SJSA1 (cell line): Measurements from ENCODE around the gene GRIN2C. TPM values are rescaled to one million over a fixed set of nuclear protein-coding genes. Genes with fewer than 3 reads are reported as not detected.
A peak's percentile ranks its signal among the peaks of the same experiment; 100 is the strongest.

ENCODE experiments used
- DNase-seq, 2 experiments: peaks; one replicate each; pipeline ENCODE4 v3.0.0-alpha.2; 2015 to 2020; ENCODE audit warnings: low spot score in 2 of 2, low read depth in 1 of 2
- H3K27ac ChIP-seq: fragments of 250-450 bp; sonication (Bioruptor Pico); 2 replicates; pipeline ENCODE4 v1.5.1; 2020; ENCODE audit warnings: mild to moderate bottlenecking, moderate library complexity
- H3K27me3 ChIP-seq: fragments of 250-450 bp; sonication (Bioruptor Pico); replicated peaks from 2 replicates; pipeline ENCODE4 v1.5.1; 2020; ENCODE audit warnings: mild to moderate bottlenecking, moderate library complexity
- H3K36me3 ChIP-seq: fragments of 250-450 bp; sonication (Bioruptor Pico); 2 replicates; pipeline ENCODE4 v1.5.1; 2020; ENCODE audit warnings: mild to moderate bottlenecking
- H3K4me1 ChIP-seq: fragments of 250-450 bp; sonication (Bioruptor Pico); replicated peaks from 2 replicates; pipeline ENCODE4 v1.6.1; 2021; ENCODE audit warnings: mild to moderate bottlenecking
- H3K4me3 ChIP-seq: fragments of 250-450 bp; sonication (Bioruptor Pico); 2 replicates; pipeline ENCODE4 v1.5.1; 2020; ENCODE audit warnings: mild to moderate bottlenecking
- H3K9me3 ChIP-seq: fragments of 250-450 bp; sonication (Bioruptor Pico); replicated peaks from 2 replicates; pipeline ENCODE4 v1.5.1; 2020; ENCODE audit warnings: mild to moderate bottlenecking
- total RNA-seq: library from RNA; depleted of rRNA; stranded (reverse); fragments of >200 nt; shearing (Covaris generic); gene quantifications from 2 replicates; pipeline ENCODE4 v1.2.3, GENCODE V29; 2014

The GRIN2C gene
- total RNA-seq, 1 experiment from 2014 or later, result not detected

DNA sequence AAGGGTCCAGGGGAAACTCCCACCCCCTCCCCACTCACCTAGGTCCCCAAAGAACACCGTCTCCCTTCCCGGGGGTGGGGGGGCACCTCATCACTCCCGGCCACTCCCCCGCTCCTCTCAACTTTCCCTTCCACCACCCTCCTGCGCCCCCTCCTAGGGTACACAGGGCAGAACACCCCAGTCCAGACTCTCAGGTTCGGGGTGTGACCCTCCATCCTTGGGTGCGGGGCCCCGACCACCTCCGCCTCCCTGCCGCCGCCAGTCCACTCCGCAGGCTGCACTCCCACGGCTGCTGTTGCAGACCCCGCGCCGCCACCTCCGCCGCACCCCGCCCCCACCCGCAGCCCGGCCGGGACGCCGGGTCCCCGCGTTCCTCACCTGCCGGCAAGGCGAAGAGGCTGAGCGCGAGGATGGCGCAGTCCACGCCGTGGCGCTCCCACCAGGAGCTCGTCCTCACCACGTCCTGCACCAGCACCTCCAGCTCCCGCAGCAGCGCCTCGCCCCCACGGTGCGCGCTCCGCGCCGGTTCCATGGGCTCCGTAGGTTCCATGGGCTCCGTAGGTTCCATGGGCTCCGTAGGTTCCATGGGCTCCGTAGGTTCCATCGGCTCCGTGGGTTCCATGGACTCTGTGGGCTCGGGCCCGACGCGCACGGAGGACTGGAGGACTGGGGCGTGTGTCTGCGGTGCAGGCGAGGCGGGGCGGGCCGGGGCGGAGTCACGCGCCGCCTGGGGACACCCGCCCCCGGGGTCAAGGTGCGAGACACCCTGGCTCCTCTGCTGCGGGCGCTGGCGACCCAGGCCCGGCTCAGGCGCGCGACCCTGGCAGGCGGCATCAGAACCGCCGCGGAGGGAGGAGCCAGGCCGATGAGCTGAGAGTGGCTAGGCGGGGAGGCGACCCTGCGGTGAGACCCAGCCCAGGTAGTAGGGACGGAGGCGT, 33.6 kb upstream of the GRIN2C start, which contains the start of gene FADS6:
Gene FADS6, minus strand, starts transcription at position 660 of the 938 bp plus-strand sequence. Its CDS starts 38 bp downstream, at position 622.
- DNase-seq, result no peak
- Histone ChIP-seq H3K36me3 (no peaks in the 10 kb centered on the region), H3K27me3 (peaks cover 94% of the 10 kb centered on the region), H3K4me1 (no peaks in the 10 kb centered on the region), H3K27ac (no peak within 1 kb of the TSS), H3K9me3 (no peaks in the 10 kb centered on the region; the same call in 1 of the 2 replicates), H3K4me3 (no peak within 1 kb of the TSS)

DNA sequence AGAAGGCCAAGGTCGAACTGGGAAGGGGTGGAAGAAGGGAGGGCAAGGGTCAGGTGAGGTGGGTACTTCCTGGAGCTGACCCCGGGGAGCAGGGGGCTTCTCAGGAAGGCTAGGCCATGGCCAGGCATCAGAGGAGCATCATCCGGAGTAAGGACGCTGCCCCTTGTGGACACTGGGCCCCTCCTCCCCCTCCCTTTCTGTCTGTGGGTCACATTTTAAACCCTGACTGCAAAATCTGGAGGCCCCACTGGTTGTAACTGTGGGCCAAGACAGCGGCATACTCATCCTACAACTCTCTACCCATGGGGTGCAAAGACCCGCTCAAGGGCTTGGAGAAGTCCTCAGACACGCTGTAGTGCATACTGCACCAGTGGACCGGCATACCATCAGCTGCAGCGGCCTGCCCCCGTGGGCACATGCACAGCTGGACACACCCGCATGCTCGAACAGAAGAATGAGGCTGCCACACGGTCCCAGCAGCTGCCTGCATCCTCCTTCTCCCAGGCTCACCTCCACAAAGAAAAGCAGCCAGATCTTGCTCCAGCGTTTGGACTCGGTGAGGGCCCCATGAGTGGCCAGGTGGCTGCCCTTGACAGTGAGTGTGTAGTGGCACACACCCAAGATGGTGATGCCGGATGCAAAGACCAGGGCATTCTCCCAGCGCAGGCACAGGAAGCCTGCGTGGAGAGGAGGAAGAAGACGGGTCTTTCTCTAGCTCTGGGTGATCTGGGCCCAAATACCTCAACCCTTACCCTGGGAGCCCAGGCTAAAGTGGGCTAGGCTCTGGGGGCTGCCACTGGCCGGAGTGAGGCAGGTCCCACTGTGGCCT, 32.5 kb upstream of the GRIN2C start:
- Histone ChIP-seq H3K4me1 (no peaks in the 10 kb centered on the region), H3K9me3 (no peaks in the 10 kb centered on the region; the same call in 1 of the 2 replicates), H3K27ac (no peak overlapping the region), H3K4me3 (no peak overlapping the region), H3K27me3 (peaks cover 94% of the 10 kb centered on the region), H3K36me3 (no peaks in the 10 kb centered on the region)
- DNase-seq, result no peak

DNA sequence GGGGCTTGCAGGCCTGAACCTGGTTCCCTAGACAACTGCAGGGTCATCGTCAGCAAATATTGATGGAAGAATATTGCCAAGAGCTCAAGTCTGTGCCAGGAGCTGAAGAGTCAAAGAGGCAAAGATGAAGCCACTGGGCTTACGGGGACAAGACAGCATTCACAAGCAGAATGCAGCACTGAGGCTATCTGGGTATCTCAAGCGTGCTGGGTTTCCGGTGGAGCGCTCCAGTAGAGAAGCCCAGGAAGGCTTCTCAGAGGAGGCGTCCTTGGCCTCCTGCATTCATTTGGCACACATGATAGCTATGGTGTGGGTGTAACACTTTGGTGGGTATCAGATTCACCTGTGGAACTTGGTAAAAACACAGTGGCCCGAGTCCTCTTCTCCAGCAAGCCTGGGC, 30.9 kb upstream of the GRIN2C start:
- Histone ChIP-seq H3K4me1 (no peaks in the 10 kb centered on the region), H3K27me3 (peaks cover 90% of the 10 kb centered on the region), H3K4me3 (no peak overlapping the region), H3K9me3 (no peaks in the 10 kb centered on the region; the same call in 1 of the 2 replicates), H3K36me3 (no peaks in the 10 kb centered on the region), H3K27ac (no peak overlapping the region)
- no peak for DNase-seq

DNA sequence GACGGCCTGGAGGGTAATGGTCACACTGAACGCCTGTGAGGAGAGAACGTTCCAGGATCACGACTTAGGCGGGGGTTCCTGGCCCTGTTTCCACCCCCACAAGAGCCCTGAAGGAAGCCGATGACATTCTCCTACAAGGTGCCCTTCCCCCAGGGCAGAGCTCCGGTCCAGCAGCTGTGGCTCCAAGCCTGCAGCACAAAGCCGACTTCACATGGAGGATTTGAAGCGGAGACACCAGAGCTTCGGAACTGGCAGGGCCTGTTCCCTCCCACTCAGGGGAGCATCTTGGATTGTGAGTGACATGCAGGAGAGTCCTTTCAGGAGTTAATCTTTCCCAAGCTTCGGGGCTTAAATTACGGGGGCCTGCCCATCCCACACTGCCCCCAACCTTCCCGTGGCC, 28.8 kb upstream of the GRIN2C start:
- H3K27me3 ChIP-seq, result peaks cover 88% of the 10 kb centered on the region
- H3K4me3 ChIP-seq, result no peak overlapping the region
- no peaks in the 10 kb centered on the region for H3K4me1 ChIP-seq
- no peak for DNase-seq
- H3K27ac ChIP-seq, result no peak overlapping the region
- no peaks in the 10 kb centered on the region for H3K36me3 ChIP-seq
- no peaks in the 10 kb centered on the region; the same call in 1 of the 2 replicates for H3K9me3 ChIP-seq

DNA sequence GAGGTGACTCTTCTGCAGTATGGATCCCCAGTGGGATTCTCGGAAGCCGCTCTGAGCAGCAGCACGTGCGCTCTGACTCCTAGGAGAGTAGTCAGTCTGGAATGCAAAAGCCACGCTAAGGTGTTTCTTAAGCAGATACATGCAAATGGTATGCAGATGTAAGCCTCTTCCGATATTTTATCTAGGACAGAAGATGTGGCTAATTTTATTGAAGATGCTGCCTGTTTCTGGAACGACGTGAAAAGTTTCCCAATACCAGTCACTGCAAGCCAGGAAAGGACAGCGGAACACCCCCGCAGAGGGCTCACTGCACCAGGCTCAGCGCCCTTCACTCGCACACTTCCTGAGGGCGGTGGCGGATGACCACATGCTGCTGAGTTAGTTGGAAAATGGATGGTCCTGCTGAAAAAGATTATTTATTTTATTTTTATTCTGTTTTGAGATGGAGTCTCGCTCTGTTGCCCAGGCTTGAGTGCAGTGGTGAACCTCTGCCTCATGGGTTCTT, 23.6 kb upstream of the GRIN2C start:
- H3K4me3 ChIP-seq, result no peak overlapping the region
- no peaks in the 10 kb centered on the region for H3K36me3 ChIP-seq
- peaks cover 80% of the 10 kb centered on the region for H3K27me3 ChIP-seq
- no peak overlapping the region for H3K27ac ChIP-seq
- H3K9me3 ChIP-seq, result no peaks in the 10 kb centered on the region
- no peak for DNase-seq
- H3K4me1 ChIP-seq, result no peaks in the 10 kb centered on the region

DNA sequence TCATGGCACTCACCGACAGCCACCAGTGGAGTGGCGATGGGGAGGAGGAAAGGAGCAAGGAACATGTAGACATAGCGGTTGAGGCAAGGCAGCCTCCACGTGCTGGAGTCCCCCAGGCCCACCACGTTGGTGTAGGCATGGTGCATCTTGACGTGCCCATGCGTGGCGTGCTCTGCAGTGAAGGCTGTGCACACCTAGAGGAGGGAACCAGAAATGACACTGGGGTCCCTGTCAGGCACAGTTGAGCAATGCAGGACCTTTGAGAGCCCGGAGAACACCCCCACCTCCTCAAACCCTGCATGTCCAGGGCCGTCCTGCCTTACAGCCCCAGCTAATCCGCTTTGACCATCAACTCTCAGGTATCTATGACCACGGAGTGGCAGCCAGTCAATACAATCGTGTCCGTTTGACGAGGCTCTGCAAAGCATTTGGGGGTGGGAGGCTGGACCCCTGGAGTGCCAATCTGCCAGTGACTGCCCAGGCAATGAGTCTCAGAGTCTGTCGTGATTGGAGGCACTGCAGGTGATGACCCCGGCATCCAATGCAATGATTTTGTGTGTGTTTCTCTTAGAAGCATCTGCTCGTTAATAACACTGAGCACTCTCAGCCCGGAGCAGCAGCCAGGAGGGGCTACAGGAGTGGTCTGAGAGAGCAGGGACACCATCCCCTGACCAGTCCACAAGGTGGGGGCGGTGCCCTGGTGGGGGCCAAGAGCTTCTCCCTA, 23.0 kb upstream of the GRIN2C start:
- Histone ChIP-seq H3K4me3 (no peak overlapping the region), H3K36me3 (no peaks in the 10 kb centered on the region), H3K27ac (no peak overlapping the region), H3K27me3 (peaks cover 74% of the 10 kb centered on the region), H3K9me3 (no peaks in the 10 kb centered on the region), H3K4me1 (no peaks in the 10 kb centered on the region)
- DNase-seq, result peak in 1 of 2 experiments; percentile 49

DNA sequence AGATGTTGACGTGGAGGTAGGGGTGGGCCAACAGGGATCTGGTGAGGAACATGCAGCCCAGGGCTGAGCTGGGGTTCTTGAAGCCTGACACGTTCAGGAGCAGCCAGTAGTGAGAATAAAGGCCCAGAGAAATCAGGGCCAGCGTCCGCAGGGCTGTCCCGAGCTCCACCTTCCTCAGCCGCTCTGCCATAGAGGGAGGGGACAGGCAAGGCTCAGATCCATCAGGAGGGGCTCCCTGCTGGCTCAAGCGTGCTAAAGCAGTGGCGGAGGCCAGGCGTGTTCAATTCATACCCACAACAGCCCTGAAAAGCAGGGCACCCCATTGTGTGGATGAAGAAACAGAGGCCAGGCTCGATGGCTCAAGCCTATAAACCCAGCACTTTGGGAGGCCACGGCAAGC, 21.4 kb upstream of the GRIN2C start:
- no peaks in the 10 kb centered on the region for H3K36me3 ChIP-seq
- H3K27me3 ChIP-seq, result peaks cover 60% of the 10 kb centered on the region
- H3K9me3 ChIP-seq, result no peaks in the 10 kb centered on the region
- DNase-seq, result no peak
- H3K27ac ChIP-seq, result no peak overlapping the region
- H3K4me1 ChIP-seq, result no peaks in the 10 kb centered on the region
- H3K4me3 ChIP-seq, result no peak overlapping the region

DNA sequence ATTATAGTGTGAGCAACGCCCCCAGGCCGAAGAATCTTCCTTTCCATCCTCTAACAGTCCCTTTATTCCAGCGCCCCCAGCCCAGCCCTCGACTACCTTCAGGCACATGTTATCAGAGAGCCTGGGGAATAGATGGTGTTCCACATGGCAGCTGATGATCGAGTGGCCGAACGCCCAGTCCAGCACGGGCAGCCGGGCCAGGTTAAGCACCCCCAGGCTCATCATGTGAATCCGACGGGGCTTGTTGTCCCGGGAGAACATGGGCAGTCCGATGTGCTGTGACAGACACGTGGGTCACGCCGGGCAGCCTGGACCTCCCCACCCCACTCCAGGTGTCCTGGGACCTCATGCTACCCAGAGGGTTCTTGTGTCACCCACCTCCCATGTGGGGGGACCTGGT, 19.6 kb upstream of the GRIN2C start:
- DNase-seq, result no peak
- Histone ChIP-seq H3K36me3 (no peaks in the 10 kb centered on the region), H3K27me3 (peaks cover 46% of the 10 kb centered on the region), H3K4me3 (no peak overlapping the region), H3K4me1 (no peaks in the 10 kb centered on the region), H3K27ac (no peak overlapping the region), H3K9me3 (no peaks in the 10 kb centered on the region)

DNA sequence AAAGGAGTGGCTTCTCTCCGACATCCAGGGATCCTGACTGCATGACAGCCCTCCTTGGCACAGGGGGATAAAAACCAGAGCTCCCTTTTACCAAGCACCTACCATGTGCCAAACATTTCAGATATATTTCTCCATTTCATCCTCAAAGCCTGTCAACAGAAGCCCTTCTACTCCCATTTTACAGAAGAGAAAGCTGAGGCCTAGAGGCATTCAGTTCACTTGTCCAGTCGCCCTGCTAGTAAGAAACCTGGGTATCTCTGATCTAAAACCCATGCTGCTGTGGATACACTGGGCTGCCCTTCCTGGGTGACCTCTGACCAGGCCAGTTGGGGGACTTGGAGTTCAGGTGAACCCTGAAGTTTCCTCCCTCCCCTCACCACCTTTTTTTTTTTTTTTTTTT, 19.0 kb upstream of the GRIN2C start:
- no peak for DNase-seq
- H3K9me3 ChIP-seq, result no peaks in the 10 kb centered on the region
- peaks cover 40% of the 10 kb centered on the region for H3K27me3 ChIP-seq
- H3K4me1 ChIP-seq, result peaks cover 5% of the 10 kb centered on the region
- H3K36me3 ChIP-seq, result no peaks in the 10 kb centered on the region
- H3K27ac ChIP-seq, result no peak overlapping the region
- no peak overlapping the region for H3K4me3 ChIP-seq

DNA sequence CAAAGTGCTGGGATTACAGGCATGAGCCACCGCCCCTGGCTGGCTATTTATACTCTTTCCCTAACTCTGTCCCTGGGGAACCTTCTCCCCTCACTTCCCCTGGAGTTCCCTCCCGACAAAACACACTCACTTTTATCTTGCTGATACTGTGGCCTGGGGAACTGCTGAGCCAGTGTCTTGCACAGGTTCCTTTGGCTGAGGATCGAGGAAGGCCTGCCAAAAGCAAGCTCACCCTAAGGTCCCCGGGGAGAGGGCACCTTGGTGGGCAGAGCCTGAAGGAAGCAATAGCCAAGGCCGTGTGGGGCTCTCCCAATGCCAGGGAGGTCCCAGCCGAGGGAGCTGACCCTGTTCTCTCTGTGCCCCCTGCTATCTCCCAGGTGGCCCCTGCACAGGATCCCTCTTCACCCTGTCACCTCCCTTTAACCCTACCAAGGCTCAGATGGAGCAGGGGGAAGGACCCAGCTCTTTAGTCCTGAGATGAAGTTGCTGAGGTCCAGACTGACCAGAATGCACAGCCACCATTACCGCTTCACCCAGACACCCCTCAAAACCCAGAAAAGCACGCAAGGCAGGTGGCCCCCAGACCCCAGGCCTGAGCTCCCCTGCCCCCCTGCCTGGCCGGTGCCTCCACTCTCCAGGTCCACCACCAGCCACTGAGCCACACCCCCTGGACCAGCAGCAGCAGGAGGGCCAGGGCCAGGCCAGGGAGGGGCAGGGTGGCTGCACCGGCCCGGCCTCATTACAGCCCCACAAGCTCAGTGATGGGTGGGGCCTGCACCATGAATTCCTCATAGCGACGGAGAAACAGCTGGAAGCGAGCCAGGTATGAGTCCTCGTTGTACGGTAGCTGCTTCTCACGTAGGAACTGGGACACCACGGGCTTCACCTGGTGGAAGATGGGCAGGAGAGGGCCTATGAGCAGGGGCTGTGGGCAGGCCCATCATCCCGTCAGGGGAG, 18.2 kb upstream of the GRIN2C start:
- no peaks in the 10 kb centered on the region for H3K36me3 ChIP-seq
- no peaks in the 10 kb centered on the region for H3K9me3 ChIP-seq
- peaks cover 6% of the 10 kb centered on the region for H3K4me1 ChIP-seq
- H3K27ac ChIP-seq, result no peak overlapping the region
- no peak for DNase-seq
- H3K27me3 ChIP-seq, result peaks cover 32% of the 10 kb centered on the region
- H3K4me3 ChIP-seq, result no peak overlapping the region

DNA sequence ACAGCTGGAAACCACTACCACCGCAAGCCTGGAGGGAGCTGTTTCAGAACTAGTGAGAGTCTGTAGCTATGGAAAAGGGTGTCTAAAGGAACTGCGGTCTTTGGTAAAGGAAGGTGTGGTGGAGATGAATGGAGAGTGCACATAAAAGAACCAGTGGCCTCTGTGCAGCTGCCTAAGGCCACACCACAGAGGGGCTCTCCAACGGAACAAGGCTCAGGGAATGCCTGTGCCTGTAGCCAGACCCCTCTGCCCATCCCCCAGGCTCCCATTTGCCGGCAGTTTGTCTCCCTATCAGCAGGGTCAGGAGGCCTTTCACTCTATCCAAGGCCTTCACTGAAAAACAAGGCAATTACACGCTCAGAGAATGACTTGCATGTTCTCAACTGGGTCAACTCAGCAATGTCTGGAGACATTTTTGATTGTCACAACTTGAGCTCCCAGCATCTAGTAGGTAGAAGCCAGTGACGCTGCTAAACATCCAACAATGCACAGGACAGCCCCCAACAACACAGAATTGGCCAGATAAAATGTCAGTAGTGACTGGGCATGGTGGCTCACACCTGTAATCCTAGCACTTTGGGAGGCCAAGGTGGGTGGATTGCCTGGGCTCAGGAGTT, 16.4 kb upstream of the GRIN2C start:
- H3K27ac ChIP-seq, result no peak overlapping the region
- H3K4me1 ChIP-seq, result peaks cover 16% of the 10 kb centered on the region
- no peak for DNase-seq
- H3K4me3 ChIP-seq, result no peak overlapping the region
- peaks cover 20% of the 10 kb centered on the region for H3K27me3 ChIP-seq
- H3K9me3 ChIP-seq, result no peaks in the 10 kb centered on the region
- no peaks in the 10 kb centered on the region for H3K36me3 ChIP-seq
